Hepatocyte (in vitro differentiated cells): ENCODE data around the gene SRMS. TPM values are rescaled to one million over a fixed set of nuclear protein-coding genes. Genes with fewer than 3 reads are reported as not detected.

Experiments used
- DNase-seq: peaks from one replicate; pipeline ENCODE4 v3.0.0-alpha.2; 2016; ENCODE audit warnings: low spot score
- H2AFZ ChIP-seq: fragments of 200-600 bp; sonication (generic); 2 replicates; pipeline ENCODE4 v1.6.0; 2016; ENCODE audit warnings: antibody characterized with exemption, mild to moderate bottlenecking
- H3K27ac ChIP-seq: fragments of 200-600 bp; sonication (generic); 2 replicates; pipeline ENCODE4 v1.5.1; 2016; ENCODE audit warnings: mild to moderate bottlenecking
- H3K27me3 ChIP-seq: fragments of 200-600 bp; sonication (generic); 2 replicates; pipeline ENCODE4 v1.6.1; 2016
- H3K36me3 ChIP-seq: fragments of 200-600 bp; sonication (generic); replicated peaks from 2 replicates; pipeline ENCODE4 v1.5.1; 2016; ENCODE audit warnings: low read depth; ENCODE audit not compliant: insufficient read depth
- H3K4me1 ChIP-seq: fragments of 200-600 bp; sonication (generic); 2 replicates; pipeline ENCODE4 v1.5.1; 2016; ENCODE audit warnings: mild to moderate bottlenecking, moderate library complexity; ENCODE audit not compliant: insufficient read depth
- H3K4me2 ChIP-seq: fragments of 200-600 bp; sonication (generic); 2 replicates; pipeline ENCODE4 v1.6.0; 2016
- H3K4me3 ChIP-seq: fragments of 200-600 bp; sonication (generic); 2 replicates; pipeline ENCODE4 v1.5.1; 2016; ENCODE audit warnings: mild to moderate bottlenecking
- H3K79me2 ChIP-seq: fragments of 200-600 bp; sonication (generic); 2 replicates; pipeline ENCODE4 v1.6.0; 2017; ENCODE audit warnings: mild to moderate bottlenecking
- H3K9me2 ChIP-seq: fragments of 200-600 bp; sonication (generic); replicated peaks from 2 replicates; pipeline ENCODE4 v1.6.0; 2017; ENCODE audit warnings: mild to moderate bottlenecking; ENCODE audit not compliant: insufficient read depth
- H3K9me3 ChIP-seq: fragments of 200-600 bp; sonication (generic); 2 replicates; pipeline ENCODE4 v1.5.1; 2016; ENCODE audit warnings: low read depth, mild to moderate bottlenecking
- H4K20me1 ChIP-seq: fragments of 200-600 bp; sonication (generic); 2 replicates; pipeline ENCODE4 v1.6.0; 2016; ENCODE audit warnings: mild to moderate bottlenecking; ENCODE audit not compliant: insufficient read depth, poor library complexity, severe bottlenecking
- EZH2 ChIP-seq: fragments of 200-600 bp; sonication (generic); IDR thresholded peaks from 2 replicates; pipeline ENCODE4 v1.6.1; 2016; ENCODE audit warnings: antibody characterized with exemption, mild to moderate bottlenecking, borderline replicate concordance
- EZH2phosphoT487 ChIP-seq: fragments of 200-600 bp; sonication (generic); IDR thresholded peaks from one replicate; pipeline ENCODE4 v1.6.1; 2018; ENCODE audit warnings: antibody characterized with exemption, mild to moderate bottlenecking, low read depth, moderate library complexity; ENCODE audit not compliant: unreplicated experiment, severe bottlenecking
- WGBS: methylation state at CpG from one replicate; pipeline ENCODE4 v1.1.6; 2016; ENCODE audit warnings: low lambda C conversion rate; ENCODE audit errors: missing lambda C conversion rate; 5-methylcytosine and 5-hydroxymethylcytosine counted together
- polyA plus RNA-seq: library from polyadenylated mRNA; unstranded; fragments of >200 nt; fragmentation: Nextera tagmentation; extraction: Ambion mirVana; gene quantifications from 2 replicates; pipeline ENCODE4 v1.2.1, GENCODE V29; 2016
- total RNA-seq: library from RNA; depleted of rRNA; stranded (reverse); fragments of >200 nt; gene quantifications from 2 replicates; pipeline ENCODE4 v1.2.3, GENCODE V29; 2014
- TF ChIP-seq, protein P1 (sequence below): fragments of 200-600 bp; sonication (generic); IDR thresholded peaks from 2 replicates; pipeline ENCODE4 v1.5.1; 2016; ENCODE audit warnings: antibody characterized with exemption, mild to moderate bottlenecking; ENCODE audit not compliant: poor library complexity

Gene SRMS
- total and polyA plus RNA-seq, 2 experiments from 2014 or later: not detected

DNA sequence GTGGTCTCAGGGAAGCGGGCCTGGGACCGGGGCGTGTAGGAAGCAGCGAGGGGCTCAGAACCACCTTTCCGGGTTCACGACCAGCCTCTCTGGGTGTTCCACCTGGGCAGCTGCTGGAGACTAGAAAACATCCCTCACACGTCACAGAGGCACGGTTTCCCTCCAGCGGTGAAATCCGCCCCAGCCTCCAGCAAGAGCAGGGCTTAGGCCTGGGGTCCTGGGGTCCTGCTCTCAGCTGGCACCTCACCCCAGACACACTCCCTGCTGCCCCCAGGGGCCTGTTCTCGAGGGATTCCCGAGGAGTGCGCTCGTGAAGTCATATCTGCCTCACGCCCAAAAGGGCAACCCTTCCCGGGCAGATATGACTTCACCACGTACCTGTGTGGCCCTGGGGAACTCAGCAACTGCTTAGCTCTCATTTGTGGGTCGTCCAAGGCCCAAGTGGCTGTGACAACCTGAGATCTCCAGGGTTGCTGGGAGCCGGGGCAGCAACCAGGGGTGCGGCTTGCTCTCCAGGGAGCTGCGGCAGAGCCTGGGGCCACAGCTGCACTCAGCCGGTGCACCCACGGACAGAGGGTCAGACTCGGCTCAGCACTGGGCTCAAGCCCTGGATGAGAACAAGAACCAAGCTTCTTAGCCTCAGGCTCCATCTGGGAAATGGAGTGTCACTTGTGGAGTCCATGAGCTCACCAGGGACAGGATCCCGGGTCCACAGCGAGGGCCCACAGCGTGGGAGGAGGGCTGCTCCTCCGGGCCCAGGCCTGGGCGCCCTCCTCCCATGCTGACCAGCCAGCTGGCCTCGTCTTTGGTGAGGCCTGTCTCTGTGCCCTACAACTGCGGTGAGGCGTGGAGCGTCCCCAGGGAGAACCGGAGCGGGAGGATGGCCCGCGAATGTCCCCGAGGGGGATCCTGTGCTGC lies 7.1 kb upstream of the SRMS start:
- Histone ChIP-seq H3K79me2 (no peaks in the 10 kb centered on the region), H3K4me2 (peak overlapping the region; percentile 99), H3K9me3 (no peaks in the 10 kb centered on the region), H3K36me3 (no peaks in the 10 kb centered on the region), H3K4me3 (peak overlapping the region; percentile 79), H3K9me2 (no peaks in the 10 kb centered on the region), H3K27ac (no peak overlapping the region), H3K27me3 (no peaks in the 10 kb centered on the region), H4K20me1 (no peaks in the 10 kb centered on the region), H2AFZ (peak overlapping the region; percentile 98), H3K4me1 (no peaks in the 10 kb centered on the region)
- 72% methylated on average over 31 of the region's 38 CpGs for WGBS
- TF ChIP-seq EZH2: no peak
- TF ChIP-seq, protein P1, sequence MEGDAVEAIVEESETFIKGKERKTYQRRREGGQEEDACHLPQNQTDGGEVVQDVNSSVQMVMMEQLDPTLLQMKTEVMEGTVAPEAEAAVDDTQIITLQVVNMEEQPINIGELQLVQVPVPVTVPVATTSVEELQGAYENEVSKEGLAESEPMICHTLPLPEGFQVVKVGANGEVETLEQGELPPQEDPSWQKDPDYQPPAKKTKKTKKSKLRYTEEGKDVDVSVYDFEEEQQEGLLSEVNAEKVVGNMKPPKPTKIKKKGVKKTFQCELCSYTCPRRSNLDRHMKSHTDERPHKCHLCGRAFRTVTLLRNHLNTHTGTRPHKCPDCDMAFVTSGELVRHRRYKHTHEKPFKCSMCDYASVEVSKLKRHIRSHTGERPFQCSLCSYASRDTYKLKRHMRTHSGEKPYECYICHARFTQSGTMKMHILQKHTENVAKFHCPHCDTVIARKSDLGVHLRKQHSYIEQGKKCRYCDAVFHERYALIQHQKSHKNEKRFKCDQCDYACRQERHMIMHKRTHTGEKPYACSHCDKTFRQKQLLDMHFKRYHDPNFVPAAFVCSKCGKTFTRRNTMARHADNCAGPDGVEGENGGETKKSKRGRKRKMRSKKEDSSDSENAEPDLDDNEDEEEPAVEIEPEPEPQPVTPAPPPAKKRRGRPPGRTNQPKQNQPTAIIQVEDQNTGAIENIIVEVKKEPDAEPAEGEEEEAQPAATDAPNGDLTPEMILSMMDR: no peak
- no peak for TF ChIP-seq EZH2phosphoT487
- no peak for DNase-seq

DNA sequence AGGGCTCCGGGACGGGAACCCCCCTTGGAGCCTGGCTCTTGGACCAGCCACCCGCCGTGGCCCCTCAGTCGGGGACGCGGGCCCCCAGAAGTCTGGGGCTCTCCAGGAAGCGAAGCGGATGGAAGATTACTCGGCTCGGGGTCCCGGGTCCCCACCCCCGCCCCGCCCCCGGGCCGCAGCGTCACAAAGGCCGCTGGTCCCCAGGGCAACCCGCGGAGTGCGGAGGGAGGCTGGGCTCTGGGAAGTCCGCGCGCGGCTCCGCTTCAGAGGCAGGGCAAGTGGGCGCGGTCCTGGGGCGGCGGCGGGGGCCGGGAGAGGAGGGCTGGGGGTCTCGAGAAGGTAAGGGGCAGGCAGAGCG lies 6.4 kb upstream of the SRMS start, which contains the start of gene FNDC11:
Gene FNDC11, plus strand, starts transcription at position 227 of the 358 bp plus-strand sequence. CDS start 1,505 bp downstream, outside the sequence.
- no peak within 1 kb of the TSS for H3K27ac ChIP-seq
- H3K9me2 ChIP-seq: no peaks in the 10 kb centered on the region
- H3K4me1 ChIP-seq: no peaks in the 10 kb centered on the region
- no peaks in the 10 kb centered on the region for H3K9me3 ChIP-seq
- no peaks in the 10 kb centered on the region for H3K36me3 ChIP-seq
- no peaks in the 10 kb centered on the region for H3K27me3 ChIP-seq
- WGBS: 0% methylated on average over 14 of the region's 34 CpGs
- H3K4me3 ChIP-seq: peak within 1 kb of the TSS; percentile 79
- TF ChIP-seq EZH2phosphoT487: no peak
- no peaks in the 10 kb centered on the region for H3K79me2 ChIP-seq
- peak within 1 kb of the TSS; percentile 99 for H3K4me2 ChIP-seq
- peak; percentile 80 for DNase-seq
- H4K20me1 ChIP-seq: no peaks in the 10 kb centered on the region
- H2AFZ ChIP-seq: peak within 1 kb of the TSS; percentile 98

DNA sequence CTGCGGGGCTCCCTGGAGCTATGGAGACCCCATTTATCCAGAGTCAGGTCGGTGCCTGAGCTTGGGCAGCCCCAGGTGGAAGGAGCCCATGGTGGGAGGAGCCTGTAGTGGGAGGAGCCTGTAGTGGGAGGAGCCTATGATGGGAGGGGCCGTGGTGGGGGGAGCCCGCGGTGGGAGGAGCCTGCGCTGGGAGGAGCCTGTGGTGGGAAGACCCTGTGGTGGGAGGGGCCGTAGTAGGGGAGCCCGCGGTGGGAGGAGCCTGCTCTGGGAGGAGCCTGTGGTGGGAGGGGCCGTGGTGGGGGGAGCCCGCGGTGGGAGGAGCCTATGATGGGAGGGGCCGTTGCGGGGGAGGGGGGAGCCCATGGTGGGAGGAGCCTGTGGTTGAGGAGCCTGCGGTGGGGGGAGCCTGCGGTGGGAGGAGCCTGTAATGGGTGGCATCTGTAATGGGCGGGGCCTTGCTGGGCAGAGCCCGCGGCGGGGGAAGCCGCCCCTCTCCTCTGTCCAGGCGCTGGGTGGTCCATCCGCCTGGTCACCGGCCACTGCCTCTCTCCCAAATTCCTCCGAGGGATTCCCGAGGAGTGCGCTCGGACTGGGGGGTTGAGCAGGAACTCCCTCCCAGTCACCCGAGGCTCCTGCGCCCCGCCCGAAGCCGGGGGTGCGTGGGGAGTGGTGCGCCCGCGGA lies 5.8 kb upstream of the SRMS start:
- Histone ChIP-seq H3K79me2 (no peaks in the 10 kb centered on the region), H3K4me3 (peak overlapping the region; percentile 79), H3K9me2 (no peaks in the 10 kb centered on the region), H2AFZ (peak overlapping the region; percentile 98), H3K27me3 (no peaks in the 10 kb centered on the region), H4K20me1 (no peaks in the 10 kb centered on the region), H3K36me3 (no peaks in the 10 kb centered on the region), H3K9me3 (no peaks in the 10 kb centered on the region), H3K4me2 (peak overlapping the region; percentile 99), H3K27ac (no peak overlapping the region), H3K4me1 (no peaks in the 10 kb centered on the region)
- peak; percentile 89 for DNase-seq
- TF ChIP-seq EZH2: no peak
- no peak for TF ChIP-seq EZH2phosphoT487
- TF ChIP-seq, protein P1: no peak
- 5% methylated on average over 4 of the region's 37 CpGs for WGBS
